Endothelial cell of umbilical vein (primary cell): Measurements from ENCODE around the gene RESP18. TPM values are rescaled to one million over a fixed set of nuclear protein-coding genes. Genes with fewer than 3 reads are reported as not detected.

ENCODE experiments used
- BruUV-seq: library from RNA; stranded (reverse); fragments of 400-500 nt; replicated peaks from 2 replicates; lab custom pipeline; 2021; lab: Mats Ljungman, UMichigan
- CTCF ChIA-PET: fragments of 300-600, 350-600 bp; sonication (Branson Sonifier 250); formaldehyde crosslinking; loops from one replicate; lab custom pipeline; 2021; ENCODE audit warnings: antibody characterized with exemption, inconsistent platforms; lab: Charles Lee
- POLR2A ChIA-PET: fragments of 300-600, 350-600 bp; sonication (Branson Sonifier 250); formaldehyde crosslinking; loops from one replicate; lab custom pipeline; 2021; ENCODE audit warnings: antibody characterized with exemption, inconsistent platforms; lab: Charles Lee
- DNase-seq: peaks from one replicate; pipeline ENCODE4 v3.0.0-alpha.2; 2011; ENCODE audit warnings: low read depth, low spot score
- FAIRE-seq: peaks from 2 replicates; lab custom pipeline; 2011; peaks lifted over from hg19 to GRCh38; lab: Jason Lieb, UNC
- H2AFZ ChIP-seq: 2 replicates; pipeline ENCODE4 v1.6.0; 2012; ENCODE audit warnings: low read depth, low read length, control low read depth, inconsistent platforms
- H3K27ac ChIP-seq: 2 replicates; pipeline ENCODE4 v1.5.1; 2011; ENCODE audit warnings: low read depth, mild to moderate bottlenecking, control low read depth, low read length, moderate library complexity; ENCODE audit not compliant: insufficient read depth
- H3K27me3 ChIP-seq, 2 experiments: 2 replicates each; pipeline versions ENCODE4 v1.6.0 to v1.6.1; 2011; ENCODE audit warnings: low read length in 2 of 2, mixed read lengths in 1 of 2; ENCODE audit not compliant: control insufficient read depth in 2 of 2, insufficient read depth in 2 of 2
- H3K36me3 ChIP-seq, 2 experiments: 2 replicates in 1 of 2; 3 replicates in 1 of 2; pipeline ENCODE4 v1.5.1; 2011; ENCODE audit warnings: low read length in 2 of 2, mild to moderate bottlenecking in 1 of 2, moderate library complexity in 1 of 2; ENCODE audit not compliant: control insufficient read depth in 2 of 2, insufficient read depth in 2 of 2; ENCODE audit errors: extremely low read depth in 1 of 2
- H3K4me1 ChIP-seq: 3 replicates; pipeline ENCODE4 v1.5.1; 2011; ENCODE audit warnings: mild to moderate bottlenecking, low read length; ENCODE audit not compliant: control insufficient read depth, insufficient read depth; ENCODE audit errors: extremely low read depth
- H3K4me2 ChIP-seq: 2 replicates; pipeline ENCODE4 v1.6.1; 2011; ENCODE audit warnings: low read length, control low read depth, mixed read lengths; ENCODE audit not compliant: insufficient read depth
- H3K4me3 ChIP-seq, 3 experiments: fragments of 200-600 bp in 1 of 3; sonication (generic), shearing (Covaris generic) in 1 of 3; replicated peaks in 1 of 3; 2 replicates each; pipeline ENCODE4 v1.5.1; 2011 to 2016; ENCODE audit warnings: control low read depth in 3 of 3, low read length in 3 of 3, mild to moderate bottlenecking in 2 of 3, inconsistent platforms in 1 of 3, low read depth in 1 of 3, moderate library complexity in 1 of 3; ENCODE audit not compliant: insufficient read depth in 1 of 3
- H3K79me2 ChIP-seq: 2 replicates; pipeline ENCODE4 v1.6.0; 2012; ENCODE audit warnings: low read length, inconsistent platforms; ENCODE audit not compliant: control insufficient read depth, insufficient read depth
- H3K9ac ChIP-seq: replicated peaks from 2 replicates; pipeline ENCODE3; 2011; ENCODE audit warnings: low read length, control low read depth; ENCODE audit not compliant: insufficient read depth; ENCODE audit errors: extremely low read depth
- H3K9me1 ChIP-seq: replicated peaks from 3 replicates; pipeline ENCODE4 v1.6.0; 2011; ENCODE audit warnings: mild to moderate bottlenecking, low read length; ENCODE audit not compliant: control insufficient read depth, insufficient read depth; ENCODE audit errors: extremely low read depth
- H3K9me3 ChIP-seq: replicated peaks from 2 replicates; pipeline ENCODE4 v1.5.1; 2012; ENCODE audit warnings: low read length, inconsistent platforms; ENCODE audit not compliant: control insufficient read depth, insufficient read depth
- H4K20me1 ChIP-seq: replicated peaks from 2 replicates; pipeline ENCODE3; 2011; ENCODE audit warnings: mild to moderate bottlenecking, low read length; ENCODE audit not compliant: control insufficient read depth, insufficient read depth; ENCODE audit errors: extremely low read depth
- EZH2 ChIP-seq: IDR thresholded peaks from 2 replicates; pipeline ENCODE4 v1.6.1; 2012; ENCODE audit warnings: borderline replicate concordance, low read depth, mild to moderate bottlenecking, moderate library complexity, low read length, inconsistent platforms; ENCODE audit not compliant: severe bottlenecking
- FOS ChIP-seq: IDR thresholded peaks from 2 replicates; pipeline ENCODE4 v1.6.1; 2011; ENCODE audit warnings: mild to moderate bottlenecking, low read length, moderate library complexity, borderline replicate concordance; ENCODE audit not compliant: insufficient read depth
- GATA2 ChIP-seq: IDR thresholded peaks from 2 replicates; pipeline ENCODE4 v1.7.0; 2011; ENCODE audit warnings: low read depth, mild to moderate bottlenecking, moderate library complexity, mixed read lengths, low read length; ENCODE audit not compliant: insufficient read length, insufficient read depth
- JUN ChIP-seq: IDR thresholded peaks from 2 replicates; pipeline ENCODE4 v1.6.1; 2011; ENCODE audit warnings: borderline replicate concordance, low read depth; ENCODE audit not compliant: insufficient read length, insufficient read depth
- MYC ChIP-seq: IDR thresholded peaks from one replicate; pipeline ENCODE4 v1.6.1; 2011; ENCODE audit warnings: mild to moderate bottlenecking, low read depth, low read length
- POLR2A ChIP-seq: IDR thresholded peaks from 2 replicates; pipeline ENCODE4 v1.6.1; 2012; ENCODE audit warnings: low read depth, mild to moderate bottlenecking, control low read depth, low read length
- POLR2AphosphoS5 ChIP-seq: IDR thresholded peaks from 2 replicates; pipeline ENCODE4 v1.6.1; 2012; ENCODE audit warnings: low read depth, mild to moderate bottlenecking, control low read depth, low read length, moderate library complexity; ENCODE audit not compliant: insufficient read depth
- dilution Hi-C: fragments of 300-500 bp; cut with MboI; formaldehyde crosslinking; loops from one replicate; pipeline ENCODE4 v1.15.0; 2019; ENCODE audit warnings: low sequenced_read_pairs; ENCODE audit not compliant: extremely low pct_ligation_motif_present
- intact Hi-C: fragments of 100-400 bp; cut with micrococcal nuclease; formaldehyde crosslinking; loops from one replicate; pipeline ENCODE4 v1.10.0; 2022
- polyA plus RNA-seq, 4 experiments: library from polyadenylated mRNA; depleted of rRNA in 3 of 4; stranded (reverse) in 3 of 4; unstranded in 1 of 4; fragments of >200 nt; gene quantifications; 2 replicates each; pipeline versions ENCODE4 v1.2.1 to v1.2.3, GENCODE V29; 2011 to 2012; ENCODE audit warnings: missing spikeins in 1 of 4
- total RNA-seq: library from RNA; stranded (reverse); gene quantifications from 2 replicates; pipeline ENCODE4 v1.2.3, GENCODE V29; 2021
- TF ChIP-seq, protein P1 (sequence below): IDR thresholded peaks from 2 replicates; pipeline ENCODE4 v1.6.1; 2011; ENCODE audit not compliant: insufficient read depth, insufficient read length
- TF ChIP-seq, protein P2 (sequence below), 2 donors: IDR thresholded peaks; 1 replicate in 1 of 2; 2 replicates in 1 of 2; pipeline ENCODE4 v1.5.1; 2011; ENCODE audit warnings: low read length in 2 of 2, mild to moderate bottlenecking in 2 of 2, moderate library complexity in 2 of 2, control low read depth in 1 of 2, inconsistent platforms in 1 of 2, low read depth in 1 of 2; ENCODE audit not compliant: insufficient read depth in 1 of 2; ENCODE audit errors: extremely low read depth in 1 of 2

The RESP18 gene
- total and polyA plus RNA-seq, 2 donors (not counting 3 experiments of a cell fraction or from before 2014, with no cell fraction given) = not detected

DNA sequence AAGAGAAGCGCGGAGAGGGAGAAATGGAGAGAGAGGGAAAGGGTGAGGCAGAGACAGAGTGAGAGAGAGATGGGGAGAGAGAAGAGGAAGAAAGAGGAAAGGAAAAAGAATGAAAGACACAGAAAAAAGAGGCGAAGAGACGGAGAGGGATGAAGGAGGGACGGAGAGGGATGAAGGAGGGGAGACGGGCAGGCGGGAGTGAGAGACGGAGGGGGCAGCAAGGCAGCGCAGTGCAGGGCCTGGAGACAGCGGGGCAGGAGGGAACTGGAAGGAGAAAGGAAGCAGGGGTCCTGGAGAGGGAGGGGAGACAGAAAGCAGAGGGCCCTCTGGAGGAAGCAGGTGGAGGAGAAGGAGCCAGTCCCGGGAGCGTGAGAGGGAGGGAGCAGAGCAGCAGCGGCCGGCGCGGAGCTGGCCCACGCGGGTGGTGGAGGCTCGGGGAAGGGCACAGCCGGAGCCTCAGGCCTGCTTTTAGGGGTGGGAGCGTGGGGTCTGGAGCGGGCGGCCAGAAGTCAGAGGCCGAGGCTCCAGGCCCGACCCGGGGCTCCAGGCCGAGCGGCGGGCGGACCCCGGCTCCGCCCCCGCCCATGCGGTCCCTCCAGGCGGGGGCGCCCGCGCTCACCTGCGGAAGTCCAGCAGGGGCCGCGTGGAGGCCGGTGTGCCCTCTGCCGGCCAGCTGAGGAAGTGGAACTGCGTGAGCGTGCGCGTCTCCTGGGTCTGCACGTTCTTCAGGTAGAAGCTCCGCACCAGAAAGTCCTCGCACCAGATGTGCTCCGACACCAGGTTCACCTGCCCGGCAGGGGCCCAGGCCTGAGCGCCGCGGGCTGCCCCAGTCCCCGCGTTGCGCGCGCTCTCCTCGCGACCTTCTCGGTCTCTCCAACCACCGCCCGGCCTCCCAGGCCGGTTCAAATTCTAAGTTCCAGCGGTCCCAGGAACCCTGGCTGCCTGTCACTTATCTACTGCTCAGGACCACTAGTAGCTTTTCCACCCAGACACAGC is 37.9 kb downstream of the RESP18 start:
- dilution Hi-C loops (no loop called here), intact Hi-C loops (loop anchor here (1.0 to 5.0 kb wide), 9 partner anchors 15 to 312 kb away; partner anchors contain the start of genes ABCB6, ANKZF1, ATG9A and CNPPD1)
- peaks cover 4% of the 10 kb centered on the region for H3K4me1 ChIP-seq
- no peaks in the 10 kb centered on the region for H3K9me1 ChIP-seq
- no peaks in the 10 kb centered on the region for H3K36me3 ChIP-seq
- FAIRE-seq (peak; percentile 83), DNase-seq (peak; percentile 87)
- H2AFZ ChIP-seq = peak overlapping the region; percentile 98
- H3K4me3 ChIP-seq = peak overlapping the region; percentile 40 to 46 (median 40)
- ChIA-PET POLR2A (interaction anchor here (1.0 kb wide), 1 partner anchor 50 kb away, joined by 4 read pairs; the partner anchor contains the start of genes GLB1L and STK16), CTCF (interaction anchor here (0.6 to 11.2 kb wide), 47 partner anchors 9 to 418 kb away, joined by 3 to 253 read pairs (median 5); partner anchors contain the start of genes ABCB6, ANKZF1, ATG9A and CNPPD1)
- H3K4me2 ChIP-seq = peak overlapping the region; percentile 77
- H3K9me3 ChIP-seq = no peaks in the 10 kb centered on the region
- BruUV-seq = no TSS peak
- no peaks in the 10 kb centered on the region for H4K20me1 ChIP-seq
- peaks cover 0 to 2% of the 10 kb centered on the region in 2 experiments for H3K27me3 ChIP-seq
- H3K79me2 ChIP-seq = no peaks in the 10 kb centered on the region
- H3K27ac ChIP-seq = no peak overlapping the region
- TF ChIP-seq GATA2 = no peak
- TF ChIP-seq JUN = no peak
- TF ChIP-seq MYC = peak; percentile 90
- no peak for TF ChIP-seq FOS
- peak; percentile 75 for TF ChIP-seq POLR2AphosphoS5
- TF ChIP-seq POLR2A = peak; percentile 64
- TF ChIP-seq, protein P1, sequence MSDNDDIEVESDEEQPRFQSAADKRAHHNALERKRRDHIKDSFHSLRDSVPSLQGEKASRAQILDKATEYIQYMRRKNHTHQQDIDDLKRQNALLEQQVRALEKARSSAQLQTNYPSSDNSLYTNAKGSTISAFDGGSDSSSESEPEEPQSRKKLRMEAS = peak; percentile 59
- TF ChIP-seq, protein P2, sequence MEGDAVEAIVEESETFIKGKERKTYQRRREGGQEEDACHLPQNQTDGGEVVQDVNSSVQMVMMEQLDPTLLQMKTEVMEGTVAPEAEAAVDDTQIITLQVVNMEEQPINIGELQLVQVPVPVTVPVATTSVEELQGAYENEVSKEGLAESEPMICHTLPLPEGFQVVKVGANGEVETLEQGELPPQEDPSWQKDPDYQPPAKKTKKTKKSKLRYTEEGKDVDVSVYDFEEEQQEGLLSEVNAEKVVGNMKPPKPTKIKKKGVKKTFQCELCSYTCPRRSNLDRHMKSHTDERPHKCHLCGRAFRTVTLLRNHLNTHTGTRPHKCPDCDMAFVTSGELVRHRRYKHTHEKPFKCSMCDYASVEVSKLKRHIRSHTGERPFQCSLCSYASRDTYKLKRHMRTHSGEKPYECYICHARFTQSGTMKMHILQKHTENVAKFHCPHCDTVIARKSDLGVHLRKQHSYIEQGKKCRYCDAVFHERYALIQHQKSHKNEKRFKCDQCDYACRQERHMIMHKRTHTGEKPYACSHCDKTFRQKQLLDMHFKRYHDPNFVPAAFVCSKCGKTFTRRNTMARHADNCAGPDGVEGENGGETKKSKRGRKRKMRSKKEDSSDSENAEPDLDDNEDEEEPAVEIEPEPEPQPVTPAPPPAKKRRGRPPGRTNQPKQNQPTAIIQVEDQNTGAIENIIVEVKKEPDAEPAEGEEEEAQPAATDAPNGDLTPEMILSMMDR (IDR thresholded peaks at IDR 0.05; ENCODE audit: extremely low read depth in 1 of 2, insufficient read depth in 1 of 2, low read depth in 1 of 2, low read length in 2 of 2) = peak; percentile 95 to 98
- TF ChIP-seq EZH2 = no peak
- H3K9ac ChIP-seq = peak overlapping the region; percentile 64
